ENCODE measurements around the gene TMEM212.
"Not testable (repeated sequence)": the region's sequence is repeated elsewhere in the genome, so short reads cannot be mapped to it uniquely, and the experiment has no call there.

The TMEM212 gene

DNA sequence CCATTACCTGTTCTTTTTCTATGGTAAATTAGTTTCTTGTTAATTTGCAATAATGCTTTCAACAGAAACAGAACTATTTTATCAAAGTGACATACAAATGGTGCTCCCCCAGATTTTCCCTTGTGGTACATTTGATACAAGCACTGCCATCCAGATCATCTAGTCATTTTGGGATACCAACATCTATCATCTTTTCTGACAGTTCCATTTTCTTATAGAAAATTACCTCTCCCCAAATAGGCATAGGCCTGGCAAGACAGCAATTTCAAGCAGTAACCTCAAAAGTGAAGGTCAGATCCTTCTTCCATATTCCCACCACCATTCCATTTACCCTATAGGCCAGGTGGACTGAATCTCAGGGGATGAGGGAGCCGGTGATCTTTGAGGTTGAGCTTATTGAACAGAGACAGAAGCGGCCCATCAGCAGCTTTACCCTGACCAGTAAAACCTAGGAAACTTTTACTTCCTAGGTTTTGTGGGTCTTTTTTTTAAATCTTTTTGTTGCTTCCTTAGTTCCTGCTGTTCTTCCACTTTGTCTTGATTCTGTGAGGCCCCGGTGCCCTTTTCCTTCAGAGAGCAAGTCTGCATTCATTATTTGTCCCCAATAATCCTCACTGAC is 29.8 kb upstream of the TMEM212 start:
- DNase-seq: no peak

DNA sequence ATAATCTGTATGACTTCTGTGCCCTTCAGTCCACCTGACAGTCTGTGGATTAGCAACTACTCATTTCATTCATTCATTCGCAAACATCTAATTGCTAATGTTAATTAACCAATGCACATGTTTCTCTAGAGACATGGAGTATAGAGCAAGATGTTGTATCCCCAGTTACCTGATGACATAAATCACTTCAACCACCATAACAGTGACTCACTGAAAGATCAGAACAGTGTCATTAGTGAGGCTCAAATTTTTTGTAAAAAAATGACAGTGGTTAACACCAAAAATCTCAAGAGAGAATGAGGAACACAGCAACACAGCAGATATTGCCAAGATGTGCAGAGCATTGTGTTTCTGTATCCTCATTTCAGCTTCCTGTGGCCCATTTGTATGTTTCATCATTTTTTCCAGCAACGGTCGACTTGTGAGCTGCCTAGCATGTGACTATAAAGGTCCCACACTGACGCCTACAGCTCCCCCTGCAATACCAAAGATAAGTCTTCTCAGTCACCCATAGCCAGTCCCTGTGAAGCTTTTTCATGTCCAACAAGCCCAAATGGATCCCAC is 29.2 kb upstream of the TMEM212 start:
- peak; percentile 36 for DNase-seq

DNA sequence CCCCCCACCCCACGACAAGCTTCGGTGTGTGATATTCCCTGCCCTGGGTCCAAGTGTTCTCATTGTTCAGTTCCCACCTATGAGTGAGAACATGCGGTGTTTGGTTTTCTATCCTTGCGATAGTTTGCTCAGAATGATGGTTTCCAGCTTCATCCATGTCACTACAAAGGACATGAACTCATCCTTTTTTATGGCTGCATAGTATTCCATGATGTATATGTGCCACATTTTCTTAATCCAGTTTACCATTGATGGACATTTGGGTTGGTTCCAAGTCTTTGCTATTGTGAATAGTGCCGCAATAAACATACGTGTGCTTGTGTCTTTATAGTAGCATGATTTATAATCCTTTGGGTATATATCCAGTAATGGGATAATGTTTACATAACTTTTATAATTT is 28.5 kb upstream of the TMEM212 start:
- DNase-seq: not testable (repeated sequence)

DNA sequence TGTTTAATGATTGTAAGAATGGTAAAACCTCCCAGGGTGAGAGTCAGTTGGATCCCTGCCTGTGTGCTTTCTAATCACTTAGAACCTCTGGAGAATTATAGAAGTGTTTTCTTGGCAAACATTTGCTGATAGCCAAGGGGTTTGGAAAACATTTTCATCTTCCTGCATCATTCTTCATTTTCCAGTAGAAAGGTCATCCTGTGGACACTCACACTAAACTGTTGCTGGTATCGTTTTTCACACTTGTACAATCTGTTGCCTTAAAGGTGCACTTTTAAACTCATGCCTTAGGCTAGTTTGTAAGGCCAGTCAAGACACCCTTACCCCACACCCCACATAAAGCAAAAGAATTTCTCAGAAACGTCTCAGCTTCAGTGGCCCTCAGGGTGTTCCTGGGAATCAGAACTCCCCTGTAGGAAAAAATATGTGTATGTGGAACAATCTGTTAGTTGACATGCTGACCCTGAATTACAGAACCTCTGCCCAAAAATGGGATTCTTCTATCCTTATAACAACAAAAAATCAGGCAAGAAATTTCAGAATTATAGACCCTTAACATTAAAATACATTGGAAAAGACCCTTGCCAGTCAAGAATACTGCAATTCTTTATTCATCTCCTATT is 27.1 kb upstream of the TMEM212 start:
- no peak for DNase-seq

DNA sequence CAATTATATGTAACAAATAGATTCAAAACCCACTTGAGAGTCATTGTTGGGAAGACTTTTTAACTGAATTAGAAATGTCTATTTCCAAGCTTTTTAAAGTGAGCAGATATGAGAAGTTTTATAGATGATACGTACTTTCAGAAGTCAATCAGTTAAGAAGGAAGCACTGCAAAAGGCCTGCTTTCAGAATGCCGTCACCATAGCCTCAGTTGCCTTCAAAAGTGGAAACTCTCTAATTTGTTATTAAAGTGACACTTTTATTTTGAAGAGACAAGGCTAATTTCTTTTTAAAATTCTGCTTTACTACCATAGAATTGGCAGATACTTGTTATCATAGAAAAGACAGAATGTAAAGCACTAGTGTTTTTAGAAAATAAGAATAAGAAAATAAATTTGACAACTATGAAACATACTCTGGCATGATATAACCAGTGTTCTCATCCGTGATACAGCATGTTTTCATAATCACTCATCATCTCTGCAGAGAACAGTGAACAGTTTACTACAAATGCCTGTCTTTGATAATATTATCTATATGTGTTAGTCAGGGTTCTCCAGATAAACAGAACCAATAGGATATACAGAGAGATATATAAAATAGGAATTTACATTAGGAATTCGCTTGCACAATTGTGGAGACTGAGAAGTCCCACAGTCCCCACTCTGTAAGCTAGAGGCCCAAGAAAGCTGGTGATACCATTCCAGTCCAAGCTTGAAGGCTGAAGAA is 25.9 kb upstream of the TMEM212 start:
- no peak for DNase-seq

DNA sequence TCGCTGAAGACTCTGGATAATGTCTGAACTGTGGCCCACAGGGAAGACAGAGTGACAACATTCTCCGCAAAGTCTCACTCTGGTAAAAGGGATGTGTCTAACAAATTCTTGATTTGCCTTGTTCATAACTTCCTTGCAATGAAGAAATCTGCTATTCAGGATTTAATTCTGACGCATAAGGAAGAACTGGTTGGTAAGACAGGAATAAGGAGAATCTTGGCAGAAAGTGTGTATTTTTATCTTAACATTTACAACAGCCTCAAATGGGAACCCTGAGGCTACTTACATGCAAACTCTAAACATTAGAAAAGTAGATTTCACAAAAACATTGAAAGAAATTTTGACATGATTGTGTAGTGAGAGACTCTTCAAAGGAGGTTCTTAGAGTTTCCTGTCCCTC is 22.1 kb upstream of the TMEM212 start:
- DNase-seq: no peak

DNA sequence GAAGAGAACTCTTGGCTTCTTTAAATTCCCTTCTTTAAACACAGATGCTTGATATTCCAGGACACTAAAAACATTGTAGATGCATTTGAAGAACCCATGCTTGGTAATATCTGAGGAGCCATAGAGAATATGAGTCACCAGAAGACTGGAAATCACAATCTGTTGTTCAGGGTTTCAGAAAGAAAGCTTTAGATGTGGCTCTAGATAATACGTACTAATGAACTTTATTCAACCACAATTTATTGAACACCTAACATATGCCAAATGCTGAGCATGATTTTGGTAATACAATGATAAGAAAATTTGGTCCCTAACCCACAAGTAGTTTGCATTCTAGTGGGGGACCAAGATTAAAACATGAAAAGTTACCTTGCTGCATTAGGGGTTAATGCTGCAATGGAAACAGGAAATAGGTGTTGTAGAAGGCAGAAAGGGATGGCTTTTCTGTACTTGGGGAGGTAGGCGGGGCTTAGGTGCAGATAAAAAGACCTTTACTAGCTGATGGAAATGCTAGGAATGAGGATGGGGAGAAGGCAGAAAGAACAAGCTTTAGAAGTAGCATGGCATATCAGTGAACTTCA is 21.3 kb upstream of the TMEM212 start:
- DNase-seq: no peak

DNA sequence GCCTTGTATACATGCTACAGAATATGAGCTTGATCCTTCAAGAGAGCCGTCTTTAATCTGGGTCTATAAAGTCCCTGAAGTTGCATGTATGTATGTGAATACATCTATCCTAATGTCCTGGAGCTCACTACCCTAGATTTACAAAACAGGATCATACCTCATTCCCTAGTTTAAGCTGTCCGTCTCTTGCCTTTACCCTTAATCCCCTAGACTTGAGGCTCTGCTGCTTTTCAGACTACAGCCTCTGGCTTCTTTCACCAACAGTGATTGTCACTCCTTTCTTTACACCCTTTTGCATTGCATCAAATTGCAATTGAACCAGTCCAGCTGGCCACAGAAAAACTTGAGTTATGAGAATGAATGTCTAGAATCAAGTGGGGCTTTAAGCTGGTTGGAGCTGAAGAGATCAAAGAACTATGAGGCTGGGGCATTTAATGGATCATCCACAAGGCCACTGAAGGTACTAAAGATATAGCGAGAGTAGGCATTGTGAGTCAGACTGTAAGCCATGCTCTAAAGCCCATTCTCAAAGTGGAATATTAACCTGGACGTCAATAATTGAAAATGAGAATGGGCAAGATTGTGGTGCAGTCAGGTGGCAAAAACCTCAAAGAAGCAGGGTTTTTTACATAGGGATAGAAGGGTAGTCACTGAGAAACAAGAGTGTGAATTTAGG is 20.6 kb upstream of the TMEM212 start:
- no peak for DNase-seq

DNA sequence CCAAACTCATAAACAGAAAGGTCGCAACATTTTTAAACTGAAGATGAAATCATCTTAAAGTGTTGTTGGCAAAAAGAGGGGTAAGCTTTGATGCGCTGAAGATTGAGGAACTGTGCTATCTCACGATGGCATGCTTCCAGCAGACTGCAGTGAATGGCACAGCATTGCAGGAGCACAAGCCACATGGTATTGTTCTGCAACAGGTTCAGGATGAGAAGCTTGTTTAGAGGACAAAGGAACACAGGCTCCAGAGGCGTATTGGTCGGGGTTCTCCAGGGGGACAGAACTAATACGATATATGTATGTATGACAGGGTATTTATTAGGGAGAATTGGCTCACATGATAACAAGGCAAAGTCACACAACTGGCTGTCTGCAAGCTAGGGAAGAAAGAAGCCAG is 19.0 kb upstream of the TMEM212 start:
- DNase-seq: no peak

DNA sequence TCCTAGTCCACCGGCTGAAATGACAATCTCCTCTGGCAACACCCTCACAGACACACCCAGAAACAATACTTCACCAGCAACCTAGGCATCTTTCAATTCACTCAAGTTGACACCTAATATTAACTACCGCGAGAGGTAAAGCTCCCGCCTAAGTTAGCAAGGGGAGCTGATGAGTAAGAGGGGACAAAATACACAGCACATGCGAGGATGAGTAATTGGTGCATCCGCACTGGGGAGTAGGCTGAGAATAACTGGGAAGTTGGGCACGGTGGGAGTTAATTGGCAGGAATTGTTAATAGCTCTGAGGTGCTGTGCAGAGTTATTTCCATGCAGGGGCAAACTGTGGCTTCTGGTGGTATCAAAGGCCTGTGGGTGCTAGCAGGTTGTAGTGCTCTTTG is 18.3 kb upstream of the TMEM212 start:
- DNase-seq: no peak

DNA sequence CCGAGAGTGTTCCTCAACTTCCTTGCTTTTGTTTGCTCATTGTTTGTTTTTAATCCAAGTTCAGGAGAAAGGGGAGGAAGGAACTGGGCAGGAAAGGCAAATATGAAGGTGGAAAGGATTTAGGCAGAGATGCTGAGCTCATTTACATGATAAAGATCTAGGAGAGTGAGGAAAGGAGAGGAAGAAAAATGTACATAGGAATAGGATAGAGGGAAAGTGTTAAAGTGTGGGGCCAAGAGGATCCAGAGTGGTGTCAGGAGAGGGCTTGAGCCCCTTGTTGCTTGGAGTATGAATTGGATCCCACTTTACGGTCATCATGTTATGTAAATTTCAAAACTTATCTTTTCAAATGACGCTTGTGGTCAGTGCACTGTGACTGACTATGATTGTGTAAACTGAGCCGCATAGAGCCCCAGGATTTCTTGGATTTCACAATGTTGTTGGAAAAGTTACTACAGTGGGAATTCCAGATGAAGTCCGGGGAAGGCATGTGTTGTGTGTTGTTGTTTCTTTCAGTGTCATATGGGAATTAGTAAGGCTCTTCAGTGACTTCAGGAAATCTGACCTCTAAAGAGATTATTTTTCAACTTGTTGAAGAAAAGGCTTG is 17.8 kb upstream of the TMEM212 start:
- DNase-seq: no peak

DNA sequence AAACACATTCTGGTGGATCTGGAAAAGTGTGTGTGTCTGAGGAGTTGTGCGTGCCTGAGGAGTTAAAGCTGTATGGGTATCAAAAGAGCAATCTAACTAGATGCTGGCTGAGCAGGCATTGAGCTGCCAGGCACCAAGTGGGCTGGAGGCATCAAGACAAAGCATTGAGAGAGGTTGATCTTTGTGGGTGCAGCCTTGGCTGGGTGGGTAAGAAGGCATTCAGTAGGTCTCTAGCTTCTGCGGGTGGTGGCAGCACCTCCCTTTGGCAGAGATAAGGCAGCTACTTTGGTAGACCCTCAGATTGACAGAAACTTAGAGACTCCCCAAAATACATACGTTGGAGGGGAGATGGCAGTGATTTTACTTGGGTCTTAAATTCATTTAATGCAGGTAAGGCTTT is 15.8 kb upstream of the TMEM212 start:
- DNase-seq: no peak

DNA sequence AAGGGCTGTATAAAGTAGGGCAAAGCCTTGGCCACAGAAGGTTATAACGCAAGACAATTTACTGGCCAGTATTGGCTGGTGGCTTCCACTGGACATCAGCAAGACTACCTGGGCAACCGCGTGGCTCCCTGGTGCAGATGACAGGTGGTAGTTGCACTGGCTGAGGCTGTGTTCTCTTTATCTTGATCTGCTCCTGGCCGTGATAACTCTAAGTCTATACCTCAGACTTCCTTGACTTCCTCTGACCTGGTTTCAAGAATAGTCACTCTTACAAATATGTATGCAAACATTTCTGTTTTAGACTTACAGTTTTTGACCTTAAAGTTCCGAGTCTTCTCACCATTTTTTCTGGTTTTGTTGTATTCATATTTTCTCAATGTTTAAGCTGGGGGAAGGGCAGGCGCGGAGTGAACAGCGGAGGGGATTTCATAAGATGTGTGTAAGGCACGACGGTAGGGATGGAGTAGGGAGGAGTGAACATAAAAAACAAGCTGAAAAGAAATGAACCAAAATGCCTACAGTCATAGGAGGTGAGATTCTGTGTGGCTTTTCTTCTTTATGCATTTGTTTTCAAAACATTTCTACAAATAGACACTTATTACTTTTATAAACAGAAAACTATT is 15.2 kb upstream of the TMEM212 start:
- no peak for DNase-seq

DNA sequence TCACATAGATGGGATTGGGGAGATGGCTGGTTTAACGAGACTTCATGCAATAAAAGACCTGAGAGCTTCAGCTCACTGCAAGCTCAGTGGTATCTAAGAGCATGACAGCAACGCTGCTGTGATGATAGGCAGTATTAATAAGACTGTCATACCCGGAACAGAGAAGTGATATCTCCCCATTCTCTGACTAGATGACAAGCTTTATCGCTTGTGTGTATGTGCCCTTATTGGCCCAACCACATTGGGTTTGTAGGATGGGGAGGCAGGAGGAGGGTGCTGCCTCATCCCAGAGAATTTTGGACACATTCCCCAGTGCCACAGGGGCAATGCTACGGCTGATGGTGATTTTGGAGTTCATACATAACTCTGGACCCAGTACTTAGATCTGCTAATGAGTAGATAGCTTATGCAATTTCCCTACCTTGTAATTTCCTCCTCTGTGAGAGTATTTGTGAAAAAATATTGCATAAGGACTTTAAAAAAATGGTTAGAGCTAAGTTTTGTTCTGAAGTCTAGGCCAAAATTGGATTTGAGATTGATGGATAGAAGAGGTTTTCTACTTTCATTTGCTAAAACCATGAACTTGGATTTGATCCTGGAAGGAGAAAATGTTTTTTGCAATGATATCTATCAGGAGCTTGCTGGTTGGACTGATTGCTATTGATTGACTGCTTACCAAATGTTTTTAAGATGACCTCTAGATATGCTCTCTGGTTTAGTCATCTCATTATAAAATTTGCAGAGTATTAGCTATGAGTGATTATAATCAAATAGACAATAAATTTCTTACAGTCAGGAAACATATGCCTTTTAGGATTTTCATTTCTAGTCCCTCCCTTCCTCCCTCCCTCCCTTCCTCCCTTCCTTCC is 14.0 kb upstream of the TMEM212 start:
- DNase-seq: no peak

DNA sequence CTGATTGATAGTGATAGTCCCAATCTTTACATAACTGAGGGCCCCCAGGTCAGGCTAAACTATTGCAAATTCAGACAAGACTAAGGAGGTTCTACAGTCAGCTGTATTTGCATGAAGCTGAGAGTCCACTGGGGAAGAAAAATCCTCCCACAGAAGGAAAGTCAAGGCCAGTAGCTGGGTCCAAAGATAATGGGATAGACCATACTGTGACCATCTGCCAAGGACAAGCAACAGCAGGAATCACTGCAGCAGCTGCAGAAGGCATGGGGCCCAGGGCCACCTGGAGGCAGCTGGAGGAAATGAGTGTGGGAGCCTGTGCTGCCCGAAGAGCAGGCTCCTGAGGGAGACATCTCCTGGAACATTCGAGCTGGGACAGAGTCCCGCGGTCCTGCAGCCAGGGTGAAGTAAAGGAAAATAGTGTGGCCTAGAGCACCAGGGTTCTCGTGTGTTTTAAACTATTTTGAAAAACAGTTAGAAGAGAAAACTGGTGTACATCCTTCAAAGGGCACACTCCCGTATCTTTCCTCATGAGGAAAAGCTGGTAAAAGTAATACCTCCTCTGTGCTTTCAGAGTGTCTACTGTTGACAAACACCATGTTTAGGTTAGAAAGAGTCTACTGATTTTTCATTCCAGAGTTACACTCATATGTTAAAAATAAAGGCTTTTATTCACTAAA is 13.2 kb upstream of the TMEM212 start:
- DNase-seq: no peak

DNA sequence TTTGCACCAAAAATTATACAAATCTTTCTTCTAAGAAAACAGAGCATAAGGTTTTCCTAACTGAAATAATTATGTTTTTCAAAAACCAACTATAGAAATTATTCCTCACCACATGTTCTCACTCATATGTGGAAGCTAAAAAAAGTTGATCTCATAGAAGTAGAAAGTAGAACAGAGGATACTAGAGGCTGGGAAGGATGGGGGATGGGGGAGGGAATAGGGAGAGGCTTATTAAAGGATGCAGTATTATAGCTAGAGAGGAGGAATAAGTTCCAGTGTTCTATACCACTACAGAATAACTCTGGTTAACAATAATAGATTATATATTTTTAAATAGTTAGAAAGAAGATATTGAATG is 12.7 kb upstream of the TMEM212 start:
- no peak for DNase-seq

DNA sequence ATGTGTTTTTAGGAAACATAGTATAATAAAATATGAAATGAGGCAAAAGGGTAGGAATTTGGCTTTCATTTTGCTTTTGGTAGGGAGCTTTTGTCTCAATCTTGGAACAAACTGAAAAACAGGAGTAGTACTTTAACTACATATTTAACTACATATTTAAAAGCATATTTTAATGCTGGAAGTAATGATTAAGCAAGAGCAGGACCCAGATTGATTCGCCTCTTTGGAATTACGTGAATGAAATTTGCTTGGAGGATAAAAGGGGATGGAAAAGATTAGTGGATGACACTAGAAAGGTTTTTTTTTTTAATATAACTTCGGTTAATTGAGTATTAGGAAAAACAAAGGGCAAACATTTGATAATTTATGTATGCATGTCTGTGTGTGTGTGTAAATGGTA is 11.2 kb upstream of the TMEM212 start:
- no peak for DNase-seq

DNA sequence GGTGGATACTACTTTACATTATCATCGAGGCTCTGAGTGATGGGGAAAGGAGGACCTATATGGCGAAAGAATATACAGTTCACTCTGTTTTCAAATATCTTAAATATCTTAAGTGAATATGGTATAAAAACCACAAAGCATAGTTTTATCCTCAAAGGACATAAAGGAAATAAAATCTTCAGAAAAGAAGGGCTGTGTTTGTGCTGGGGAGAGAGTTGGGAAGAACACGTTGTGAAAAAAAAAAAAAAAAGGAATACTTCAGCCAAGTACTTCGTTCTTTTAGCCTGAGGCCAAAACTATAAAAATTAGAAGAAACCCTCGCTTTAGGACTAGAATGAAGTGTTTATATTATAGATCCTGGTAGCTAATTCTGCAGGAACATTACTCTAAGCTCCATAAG is 10.2 kb upstream of the TMEM212 start:
- no peak for DNase-seq

DNA sequence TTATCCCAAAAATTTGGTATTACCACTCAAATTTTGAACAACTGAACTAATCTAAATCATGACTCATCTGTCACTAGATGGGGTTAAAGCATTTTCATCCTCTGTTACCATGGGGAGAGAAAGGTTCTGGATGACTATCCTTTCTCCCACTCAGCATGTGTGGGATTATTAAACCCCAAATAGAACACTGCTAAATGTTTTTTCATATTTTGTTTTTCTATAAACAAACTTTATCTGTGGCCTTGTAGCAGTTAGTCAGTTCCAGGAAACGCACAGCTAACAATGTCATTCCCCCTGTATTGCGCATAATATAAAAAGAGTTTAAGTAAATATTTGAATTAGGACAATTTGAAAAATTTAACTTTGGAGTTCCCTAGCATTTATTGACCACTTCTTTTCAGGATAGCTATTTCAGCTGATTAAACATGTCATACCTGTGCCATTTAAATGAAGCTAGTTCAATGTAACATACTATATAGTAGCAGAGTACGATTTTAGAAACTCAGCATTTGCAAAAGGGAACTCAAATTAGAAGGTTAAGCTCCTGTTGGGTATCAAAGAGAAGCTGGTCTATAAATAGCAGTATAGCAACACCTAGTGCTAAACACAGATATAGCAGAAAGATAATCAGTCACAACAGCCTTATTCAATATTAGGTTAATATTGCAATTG is 9.2 kb upstream of the TMEM212 start:
- DNase-seq: no peak

DNA sequence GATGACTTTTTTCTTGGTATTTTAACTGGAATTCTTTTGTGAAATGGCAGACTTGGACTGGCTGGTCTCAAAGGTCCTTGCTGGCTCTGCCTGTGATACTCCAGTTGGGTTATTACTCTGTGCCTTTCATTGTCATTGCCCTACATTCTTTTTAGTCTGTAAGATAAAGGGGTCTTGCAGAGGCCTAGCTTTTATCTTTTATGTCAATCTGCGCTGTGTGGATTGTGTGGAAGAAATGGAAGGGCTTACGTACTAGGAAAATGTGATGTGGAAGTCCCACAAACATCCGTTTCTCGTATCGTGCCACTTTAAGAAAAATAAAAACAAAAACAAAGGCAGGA is 8.7 kb upstream of the TMEM212 start:
- no peak for DNase-seq

Data from CD4-positive, alpha-beta T cell treated with Interleukin-4 for 4 hours (primary cell).